ENCODE results near the gene PECR. TPM values are rescaled to one million over a fixed set of nuclear protein-coding genes. Genes with fewer than 3 reads are reported as not detected.

The PECR gene
- total RNA-seq, 1 experiment from 2014 or later = 15.3 TPM

- Histone ChIP-seq H3T11ph (ENCODE audit: low read length) (no peak overlapping the region), H3K9me3 (ENCODE audit: control insufficient read depth, low read depth, low read length) (no peaks in the 10 kb centered on the region), H3K4ac (ENCODE audit: low read depth, low read length) (no peak overlapping the region), H4K8ac (replicated peaks; ENCODE audit: insufficient read length, low read depth, low read length) (no peak overlapping the region), H3K27me3 (ENCODE audit: insufficient read depth, low read length) (no peaks in the 10 kb centered on the region), H2BK15ac (ENCODE audit: low read depth, low read length) (no peak overlapping the region), H2BK120ac (ENCODE audit: low read depth, low read length, poor library complexity, severe bottlenecking) (no peak overlapping the region), H3K4me1 (ENCODE audit: insufficient read depth, low read length) (no peaks in the 10 kb centered on the region), H2BK5ac (ENCODE audit: insufficient read length, low read length) (no peak overlapping the region), H3K79me2 (ENCODE audit: insufficient read depth, low read length) (no peaks in the 10 kb centered on the region), H3K23ac (ENCODE audit: insufficient read length, low read depth, low read length) (no peak overlapping the region), H4K91ac (ENCODE audit: insufficient read length, low read depth, low read length) (no peak overlapping the region), H3K79me1 (ENCODE audit: insufficient read depth, low read depth, low read length, poor library complexity, severe bottlenecking) (no peaks in the 10 kb centered on the region), H3K56ac (ENCODE audit: insufficient read length, low read depth, low read length) (no peak overlapping the region), H3K14ac (ENCODE audit: insufficient read depth, low read length) (no peak overlapping the region), H4K20me1 (ENCODE audit: control insufficient read depth, insufficient read depth, insufficient read length) (no peaks in the 10 kb centered on the region), H2AFZ (ENCODE audit: low read length) (no peak overlapping the region), H3K27ac (ENCODE audit: insufficient read length, low read depth, low read length) (peak overlapping the region; percentile 24), H3K23me2 (ENCODE audit: insufficient read length, low read depth, low read length, poor library complexity, severe bottlenecking) (no peaks in the 10 kb centered on the region), H3K4me2 (ENCODE audit: insufficient read depth, insufficient read length, low read length) (no peak overlapping the region), H2BK20ac (ENCODE audit: low read depth, low read length, poor library complexity, severe bottlenecking) (no peak overlapping the region), H3K9ac (ENCODE audit: extremely low read depth, insufficient read length, low read length) (no peak overlapping the region), H2BK12ac (ENCODE audit: insufficient read length, low read depth, low read length) (no peak overlapping the region), H4K5ac (ENCODE audit: insufficient read length, low read depth, low read length) (no peak overlapping the region), H2AK5ac (ENCODE audit: insufficient read length, low read length) (no peak overlapping the region), H3K18ac (ENCODE audit: insufficient read length, low read depth, low read length) (no peak overlapping the region)
- peak overlapping the region; percentile 10 to 95 (median 95); a peak in 6 of 7 replicates for H3K27ac Mint-ChIP-seq
- no peaks in the 10 kb centered on the region for H3K27me3 Mint-ChIP-seq (ENCODE audit: low read depth)
- H3K36me3 Mint-ChIP-seq (ENCODE audit: insufficient read depth in 1 of 3, low read depth in 3 of 3) = peaks cover 14 to 28% (median 16%) of the 10 kb centered on the region in 3 experiments
- no peak for DNase-seq
- peaks cover 17 to 25% of the 10 kb centered on the region in 2 experiments for H3K4me1 Mint-ChIP-seq
- peaks cover 0 to 4% of the 10 kb centered on the region in 2 experiments; a peak in 1 of 5 replicates for H3K9me3 Mint-ChIP-seq
- no CpG with 5 or more reads among the region's 3 CpGs for WGBS (ENCODE audit: extremely low coverage, insufficient read length, low lambda C conversion rate)
- H3K4me3 Mint-ChIP-seq = no peak overlapping the region
- TF ChIP-seq CTCF (conservative IDR thresholded peaks at IDR 0.05) = no peak
These were observed 30.3 kb downstream of the PECR start for GRCh38 chr2:216051350-216051749.

Data from H9 (cell line).